SU-DHL-6 (cell line): ENCODE results near the gene PHF23.

Experiments
- EZH2phosphoT487 ChIP-seq: fragments of 200-600 bp; sonication (generic), shearing (Covaris generic); conservative IDR thresholded peaks from 2 replicates; pipeline ENCODE4 v1.6.1; 2018; ENCODE audit warnings: mild to moderate bottlenecking, antibody characterized with exemption, low read length, moderate library complexity, mixed read lengths
- TF ChIP-seq, protein P1 (sequence below): fragments of 200-600 bp; sonication (generic); IDR thresholded peaks from one replicate; pipeline ENCODE4 v1.5.1; 2017; ENCODE audit warnings: antibody characterized with exemption, mild to moderate bottlenecking, low read length, moderate library complexity; ENCODE audit not compliant: insufficient read depth, poor library complexity, severe bottlenecking

DNA sequence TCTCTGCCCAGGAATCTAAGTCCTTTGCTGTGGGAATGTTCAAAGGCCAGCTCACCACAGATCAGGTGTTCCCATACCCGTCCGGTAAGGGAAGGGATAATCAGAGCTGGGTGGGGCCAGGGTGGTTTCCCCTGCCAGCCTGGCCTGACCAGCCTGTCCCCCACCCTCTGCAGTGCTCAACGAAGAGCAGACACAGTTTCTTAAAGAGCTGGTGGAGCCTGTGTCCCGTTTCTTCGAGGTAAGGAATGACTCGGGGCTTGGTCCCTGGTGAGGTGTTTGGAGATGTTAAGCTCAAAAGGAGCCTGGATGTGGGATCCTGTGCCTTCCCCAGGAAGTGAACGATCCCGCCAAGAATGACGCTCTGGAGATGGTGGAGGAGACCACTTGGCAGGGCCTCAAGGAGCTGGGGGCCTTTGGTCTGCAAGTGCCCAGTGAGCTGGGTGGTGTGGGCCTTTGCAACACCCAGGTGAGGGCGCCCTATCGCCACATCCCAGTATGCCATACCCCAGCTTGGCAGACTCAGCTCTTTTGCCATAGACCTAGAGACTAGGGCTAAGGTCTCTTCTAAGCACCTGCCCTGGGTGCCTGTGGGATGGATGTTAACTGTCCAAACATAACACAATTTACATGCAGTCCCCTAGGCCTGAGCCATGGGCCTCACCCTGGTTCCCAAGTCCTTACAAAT lies 18.5 kb downstream of the PHF23 start:
- TF ChIP-seq, protein P1, sequence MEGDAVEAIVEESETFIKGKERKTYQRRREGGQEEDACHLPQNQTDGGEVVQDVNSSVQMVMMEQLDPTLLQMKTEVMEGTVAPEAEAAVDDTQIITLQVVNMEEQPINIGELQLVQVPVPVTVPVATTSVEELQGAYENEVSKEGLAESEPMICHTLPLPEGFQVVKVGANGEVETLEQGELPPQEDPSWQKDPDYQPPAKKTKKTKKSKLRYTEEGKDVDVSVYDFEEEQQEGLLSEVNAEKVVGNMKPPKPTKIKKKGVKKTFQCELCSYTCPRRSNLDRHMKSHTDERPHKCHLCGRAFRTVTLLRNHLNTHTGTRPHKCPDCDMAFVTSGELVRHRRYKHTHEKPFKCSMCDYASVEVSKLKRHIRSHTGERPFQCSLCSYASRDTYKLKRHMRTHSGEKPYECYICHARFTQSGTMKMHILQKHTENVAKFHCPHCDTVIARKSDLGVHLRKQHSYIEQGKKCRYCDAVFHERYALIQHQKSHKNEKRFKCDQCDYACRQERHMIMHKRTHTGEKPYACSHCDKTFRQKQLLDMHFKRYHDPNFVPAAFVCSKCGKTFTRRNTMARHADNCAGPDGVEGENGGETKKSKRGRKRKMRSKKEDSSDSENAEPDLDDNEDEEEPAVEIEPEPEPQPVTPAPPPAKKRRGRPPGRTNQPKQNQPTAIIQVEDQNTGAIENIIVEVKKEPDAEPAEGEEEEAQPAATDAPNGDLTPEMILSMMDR = peak; percentile 62
- TF ChIP-seq EZH2phosphoT487 = no peak
